ENCODE results near the gene MRPS22. TPM values are rescaled to one million over a fixed set of nuclear protein-coding genes. Genes with fewer than 3 reads are reported as not detected.

MRPS22 gene
- total and polyA plus RNA-seq, 2 of the 13 experiments (the other 11 are each of a cell fraction or from before 2014, with no cell fraction given): 52.7 to 113 TPM

DNA sequence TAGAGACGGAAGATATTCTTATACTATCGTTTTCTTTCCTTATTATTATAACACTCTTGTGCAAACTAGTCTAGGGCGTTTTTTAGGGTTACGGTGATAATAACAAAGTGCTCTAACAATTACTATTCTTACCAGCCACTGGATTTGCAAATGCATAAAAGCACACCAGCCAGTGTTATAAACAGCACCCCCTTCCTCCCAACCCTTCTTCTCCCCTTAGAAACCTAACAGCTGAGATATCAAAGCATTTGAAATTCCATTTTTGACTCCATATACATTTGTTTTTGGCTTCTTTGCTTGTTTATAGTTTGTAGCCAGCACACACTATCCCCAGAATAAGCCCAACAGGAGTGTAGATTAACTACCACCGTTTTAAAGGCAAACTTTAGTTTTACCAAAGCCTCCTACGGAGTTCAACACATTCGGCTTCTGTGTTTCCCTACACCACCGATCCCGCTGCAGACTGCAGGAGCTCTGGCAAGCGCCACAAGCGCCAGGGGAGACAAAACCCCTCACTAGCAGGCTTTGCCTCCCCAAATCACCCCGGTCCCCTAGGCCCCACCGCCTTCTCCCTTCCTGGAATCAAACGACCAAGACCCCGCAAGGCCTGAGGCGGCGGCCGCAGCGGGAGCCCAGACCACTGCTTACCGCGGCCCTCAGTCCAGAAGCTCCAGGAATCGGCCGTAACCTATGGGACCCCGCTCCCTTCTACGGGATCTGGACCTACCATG is 45.2 kb downstream of the MRPS22 start (continued):
- TF ChIP-seq IKZF1 (IDR thresholded peaks at IDR 0.05): no peak
- 0 out of 2 replicates have a peak, but pooled peaks have one; percentile 22 for TF ChIP-seq NCOA1 (CRISPR knock-in tag; IDR thresholded peaks at IDR 0.05)
- TF ChIP-seq SSRP1 (CRISPR knock-in tag; IDR thresholded peaks at IDR 0.05): no peak
- TF ChIP-seq SOX6 (IDR thresholded peaks at IDR 0.05): no peak
- 0 out of 2 replicates have a peak, but pooled peaks have one; percentile 28 for TF ChIP-seq SOX6 (CRISPR knock-in tag; IDR thresholded peaks at IDR 0.05)
- no peak for TF ChIP-seq ZKSCAN8 (CRISPR knock-in tag; IDR thresholded peaks at IDR 0.05; ENCODE audit: borderline replicate concordance)
- TF ChIP-seq EEA1 (CRISPR knock-in tag; IDR thresholded peaks at IDR 0.05; ENCODE audit: borderline replicate concordance): peak; percentile 40; the same call in 1 of the 2 replicates
- TF ChIP-seq ZNF383 (CRISPR knock-in tag; IDR thresholded peaks at IDR 0.05; ENCODE audit: borderline replicate concordance): no peak
- TF ChIP-seq, protein P1, sequence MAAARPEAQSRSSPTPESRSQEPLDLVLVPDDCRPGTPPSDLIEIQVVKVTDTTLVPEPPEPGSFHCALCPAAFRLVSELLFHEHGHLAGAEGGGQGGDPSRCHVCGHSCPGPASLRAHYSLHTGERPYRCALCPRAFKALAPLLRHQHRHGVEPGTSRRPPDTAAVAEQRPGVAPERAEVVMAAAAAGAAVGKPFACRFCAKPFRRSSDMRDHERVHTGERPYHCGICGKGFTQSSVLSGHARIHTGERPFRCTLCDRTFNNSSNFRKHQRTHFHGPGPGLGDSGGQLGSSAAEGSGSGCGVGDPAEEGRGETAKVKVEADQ (CRISPR knock-in tag; IDR thresholded peaks at IDR 0.05; ENCODE audit: borderline replicate concordance): peak; percentile 32; the same call in 1 of the 2 replicates
- TF ChIP-seq, protein P2, sequence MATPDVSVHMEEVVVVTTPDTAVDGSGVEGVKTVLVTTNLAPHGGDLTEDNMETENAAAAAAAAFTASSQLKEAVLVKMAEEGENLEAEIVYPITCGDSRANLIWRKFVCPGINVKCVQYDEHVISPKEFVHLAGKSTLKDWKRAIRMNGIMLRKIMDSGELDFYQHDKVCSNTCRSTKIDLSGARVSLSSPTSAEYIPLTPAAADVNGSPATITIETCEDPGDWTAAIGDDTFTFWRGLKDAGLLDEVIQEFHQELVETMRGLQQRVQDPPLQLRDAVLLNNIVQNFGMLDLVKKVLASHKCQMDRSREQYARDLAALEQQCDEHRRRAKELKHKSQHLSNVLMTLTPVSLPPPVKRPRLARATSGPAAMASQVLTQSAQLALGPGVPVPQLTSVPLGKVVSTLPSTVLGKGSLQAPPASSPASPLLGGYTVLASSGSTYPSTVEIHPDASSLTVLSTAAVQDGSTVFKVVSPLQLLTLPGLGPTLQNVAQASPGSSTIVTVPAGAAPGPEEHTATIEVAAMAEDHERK (CRISPR knock-in tag; IDR thresholded peaks at IDR 0.05; ENCODE audit: low read depth): no peak
- peak; percentile 56; the same call in 1 of the 2 replicates for TF ChIP-seq HES4 (CRISPR knock-in tag; IDR thresholded peaks at IDR 0.05; ENCODE audit: borderline replicate concordance)
- TF ChIP-seq ZNF101 (CRISPR knock-in tag; IDR thresholded peaks at IDR 0.05; ENCODE audit: borderline replicate concordance, low read depth): peak; percentile 57; the same call in 1 of the 2 replicates
- peak; percentile 82; the same call in 1 of the 2 replicates for TF ChIP-seq ARHGAP35 (CRISPR knock-in tag; IDR thresholded peaks at IDR 0.05; ENCODE audit: borderline replicate concordance)
- TF ChIP-seq SPEN (CRISPR knock-in tag; IDR thresholded peaks at IDR 0.05; ENCODE audit: low read depth): no peak
- TF ChIP-seq MEIS2 (CRISPR knock-in tag; IDR thresholded peaks at IDR 0.05): no peak; the same call in 1 of the 2 replicates
- TF ChIP-seq YY1 (IDR thresholded peaks at IDR 0.05; ENCODE audit: insufficient read depth, insufficient replicate concordance, low read depth, low read length): no peak
- TF ChIP-seq, protein P3, sequence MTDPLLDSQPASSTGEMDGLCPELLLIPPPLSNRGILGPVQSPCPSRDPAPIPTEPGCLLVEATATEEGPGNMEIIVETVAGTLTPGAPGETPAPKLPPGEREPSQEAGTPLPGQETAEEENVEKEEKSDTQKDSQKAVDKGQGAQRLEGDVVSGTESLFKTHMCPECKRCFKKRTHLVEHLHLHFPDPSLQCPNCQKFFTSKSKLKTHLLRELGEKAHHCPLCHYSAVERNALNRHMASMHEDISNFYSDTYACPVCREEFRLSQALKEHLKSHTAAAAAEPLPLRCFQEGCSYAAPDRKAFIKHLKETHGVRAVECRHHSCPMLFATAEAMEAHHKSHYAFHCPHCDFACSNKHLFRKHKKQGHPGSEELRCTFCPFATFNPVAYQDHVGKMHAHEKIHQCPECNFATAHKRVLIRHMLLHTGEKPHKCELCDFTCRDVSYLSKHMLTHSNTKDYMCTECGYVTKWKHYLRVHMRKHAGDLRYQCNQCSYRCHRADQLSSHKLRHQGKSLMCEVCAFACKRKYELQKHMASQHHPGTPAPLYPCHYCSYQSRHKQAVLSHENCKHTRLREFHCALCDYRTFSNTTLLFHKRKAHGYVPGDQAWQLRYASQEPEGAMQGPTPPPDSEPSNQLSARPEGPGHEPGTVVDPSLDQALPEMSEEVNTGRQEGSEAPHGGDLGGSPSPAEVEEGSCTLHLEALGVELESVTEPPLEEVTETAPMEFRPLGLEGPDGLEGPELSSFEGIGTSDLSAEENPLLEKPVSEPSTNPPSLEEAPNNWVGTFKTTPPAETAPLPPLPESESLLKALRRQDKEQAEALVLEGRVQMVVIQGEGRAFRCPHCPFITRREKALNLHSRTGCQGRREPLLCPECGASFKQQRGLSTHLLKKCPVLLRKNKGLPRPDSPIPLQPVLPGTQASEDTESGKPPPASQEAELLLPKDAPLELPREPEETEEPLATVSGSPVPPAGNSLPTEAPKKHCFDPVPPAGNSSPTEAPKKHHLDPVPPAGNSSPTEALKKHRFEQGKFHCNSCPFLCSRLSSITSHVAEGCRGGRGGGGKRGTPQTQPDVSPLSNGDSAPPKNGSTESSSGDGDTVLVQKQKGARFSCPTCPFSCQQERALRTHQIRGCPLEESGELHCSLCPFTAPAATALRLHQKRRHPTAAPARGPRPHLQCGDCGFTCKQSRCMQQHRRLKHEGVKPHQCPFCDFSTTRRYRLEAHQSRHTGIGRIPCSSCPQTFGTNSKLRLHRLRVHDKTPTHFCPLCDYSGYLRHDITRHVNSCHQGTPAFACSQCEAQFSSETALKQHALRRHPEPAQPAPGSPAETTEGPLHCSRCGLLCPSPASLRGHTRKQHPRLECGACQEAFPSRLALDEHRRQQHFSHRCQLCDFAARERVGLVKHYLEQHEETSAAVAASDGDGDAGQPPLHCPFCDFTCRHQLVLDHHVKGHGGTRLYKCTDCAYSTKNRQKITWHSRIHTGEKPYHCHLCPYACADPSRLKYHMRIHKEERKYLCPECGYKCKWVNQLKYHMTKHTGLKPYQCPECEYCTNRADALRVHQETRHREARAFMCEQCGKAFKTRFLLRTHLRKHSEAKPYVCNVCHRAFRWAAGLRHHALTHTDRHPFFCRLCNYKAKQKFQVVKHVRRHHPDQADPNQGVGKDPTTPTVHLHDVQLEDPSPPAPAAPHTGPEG (CRISPR knock-in tag; IDR thresholded peaks at IDR 0.05): no peak
- TF ChIP-seq, protein P4, sequence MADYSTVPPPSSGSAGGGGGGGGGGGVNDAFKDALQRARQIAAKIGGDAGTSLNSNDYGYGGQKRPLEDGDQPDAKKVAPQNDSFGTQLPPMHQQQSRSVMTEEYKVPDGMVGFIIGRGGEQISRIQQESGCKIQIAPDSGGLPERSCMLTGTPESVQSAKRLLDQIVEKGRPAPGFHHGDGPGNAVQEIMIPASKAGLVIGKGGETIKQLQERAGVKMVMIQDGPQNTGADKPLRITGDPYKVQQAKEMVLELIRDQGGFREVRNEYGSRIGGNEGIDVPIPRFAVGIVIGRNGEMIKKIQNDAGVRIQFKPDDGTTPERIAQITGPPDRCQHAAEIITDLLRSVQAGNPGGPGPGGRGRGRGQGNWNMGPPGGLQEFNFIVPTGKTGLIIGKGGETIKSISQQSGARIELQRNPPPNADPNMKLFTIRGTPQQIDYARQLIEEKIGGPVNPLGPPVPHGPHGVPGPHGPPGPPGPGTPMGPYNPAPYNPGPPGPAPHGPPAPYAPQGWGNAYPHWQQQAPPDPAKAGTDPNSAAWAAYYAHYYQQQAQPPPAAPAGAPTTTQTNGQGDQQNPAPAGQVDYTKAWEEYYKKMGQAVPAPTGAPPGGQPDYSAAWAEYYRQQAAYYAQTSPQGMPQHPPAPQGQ (CRISPR knock-in tag; IDR thresholded peaks at IDR 0.05; ENCODE audit: borderline replicate concordance): no peak
- TF ChIP-seq PHF8 (CRISPR knock-in tag; IDR thresholded peaks at IDR 0.05): no peak

Measured in HepG2 (cell line).